SK-N-SH treated with all-trans-retinoic acid at 6 μM for 48 hours (cell line): ENCODE results near the gene NPAS3.

Source experiments
- ATAC-seq: fragments of 200-7000 bp; cut with Tn5 transposase; 3 replicates; pipeline ENCODE4 v1.9.1; 2020; ENCODE audit warnings: mild to moderate bottlenecking, moderate library complexity
- ARNTL ChIP-seq: fragments of 450-650 bp; formaldehyde crosslinking; IDR thresholded peaks from 2 replicates; pipeline ENCODE4 v1.5.0; 2020; ENCODE audit warnings: low read depth, mild to moderate bottlenecking, moderate library complexity, borderline replicate concordance
- BACH2 ChIP-seq: fragments of 250-450 bp; sonication (Bioruptor Pico); IDR thresholded peaks from 2 replicates; pipeline ENCODE4 v1.9.0; 2021; ENCODE audit warnings: mild to moderate bottlenecking, borderline replicate concordance
- CREB5 ChIP-seq: fragments of 250-450 bp; sonication (Bioruptor Pico); IDR thresholded peaks from 2 replicates; pipeline ENCODE4 v1.5.1; 2020; ENCODE audit warnings: low read depth, mild to moderate bottlenecking, moderate library complexity
- CSDC2 ChIP-seq: fragments of 250-450 bp; sonication (Bioruptor Pico); IDR thresholded peaks from 2 replicates; pipeline ENCODE4 v1.5.0; 2020; ENCODE audit warnings: mild to moderate bottlenecking, moderate library complexity
- CSRNP3 ChIP-seq: fragments of 250-450 bp; sonication (Bioruptor Pico); IDR thresholded peaks from 2 replicates; pipeline ENCODE4 v1.5.1; 2021; ENCODE audit warnings: mild to moderate bottlenecking, moderate library complexity
- ESRRG ChIP-seq: fragments of 250-450 bp; sonication (Bioruptor Pico); IDR thresholded peaks from 2 replicates; pipeline ENCODE4 v1.6.1; 2021; ENCODE audit warnings: mild to moderate bottlenecking
- GLIS3 ChIP-seq: fragments of 250-450 bp; sonication (Bioruptor Pico); IDR thresholded peaks from 2 replicates; pipeline ENCODE4 v1.5.0; 2020; ENCODE audit warnings: mild to moderate bottlenecking, moderate library complexity
- ISL1 ChIP-seq: fragments of 250-450 bp; sonication (Bioruptor Pico); IDR thresholded peaks from 2 replicates; pipeline ENCODE4 v2.1.2; 2022; ENCODE audit warnings: mild to moderate bottlenecking, moderate library complexity
- OSR1 ChIP-seq: fragments of 250-450 bp; sonication (Bioruptor Pico); IDR thresholded peaks from 2 replicates; pipeline ENCODE4 v1.8.0; 2022; ENCODE audit warnings: moderate library complexity, mild to moderate bottlenecking, inconsistent platforms
- PATZ1 ChIP-seq: fragments of 250-450 bp; sonication (Bioruptor Pico); IDR thresholded peaks from 2 replicates; pipeline ENCODE4 v1.8.0; 2020; ENCODE audit warnings: mild to moderate bottlenecking, moderate library complexity, borderline replicate concordance
- PPARA ChIP-seq: fragments of 250-450 bp; sonication (Bioruptor Pico); IDR thresholded peaks from 2 replicates; pipeline ENCODE4 v1.5.0; 2020; ENCODE audit warnings: mild to moderate bottlenecking, borderline replicate concordance
- RARB ChIP-seq: fragments of 250-450 bp; sonication (Bioruptor Pico); IDR thresholded peaks from 2 replicates; pipeline ENCODE4 v1.8.0; 2021; ENCODE audit warnings: mild to moderate bottlenecking, moderate library complexity
- SNAI2 ChIP-seq: fragments of 250-450 bp; sonication (Bioruptor Pico); IDR thresholded peaks from 2 replicates; pipeline ENCODE4 v1.5.0; 2020; ENCODE audit warnings: mild to moderate bottlenecking, moderate library complexity
- TOX ChIP-seq: fragments of 250-450 bp; sonication (Bioruptor Pico); IDR thresholded peaks from 2 replicates; pipeline ENCODE4 v1.8.0; 2021; ENCODE audit warnings: mild to moderate bottlenecking, moderate library complexity, borderline replicate concordance
- TSHZ2 ChIP-seq: fragments of 250-450 bp; sonication (Bioruptor Pico); IDR thresholded peaks from 2 replicates; pipeline ENCODE4 v1.5.0; 2020; ENCODE audit warnings: mild to moderate bottlenecking, moderate library complexity
- ZC3H10 ChIP-seq: fragments of 250-450 bp; sonication (Bioruptor Pico); IDR thresholded peaks from 2 replicates; pipeline ENCODE4 v1.5.1; 2021; ENCODE audit warnings: mild to moderate bottlenecking, moderate library complexity
- ZFP3 ChIP-seq: fragments of 250-450 bp; sonication (Bioruptor Pico); IDR thresholded peaks from 2 replicates; pipeline ENCODE4 v1.5.0; 2020; ENCODE audit warnings: mild to moderate bottlenecking, moderate library complexity
- ZFP30 ChIP-seq: fragments of 450-650 bp; formaldehyde crosslinking; IDR thresholded peaks from 2 replicates; pipeline ENCODE4 v1.5.0; 2022; ENCODE audit warnings: mild to moderate bottlenecking, moderate library complexity
- ZNF565 ChIP-seq: fragments of 450-650 bp; formaldehyde crosslinking; conservative IDR thresholded peaks from 2 replicates; pipeline ENCODE4 v1.5.0; 2020; ENCODE audit warnings: low read depth, mild to moderate bottlenecking, moderate library complexity
- ZNF70 ChIP-seq: fragments of 450-650 bp; formaldehyde crosslinking; IDR thresholded peaks from 2 replicates; pipeline ENCODE4 v1.5.0; 2020; ENCODE audit warnings: mild to moderate bottlenecking, moderate library complexity
- ZNF8 ChIP-seq: fragments of 450-650 bp; formaldehyde crosslinking; IDR thresholded peaks from 2 replicates; pipeline ENCODE4 v1.5.0; 2020; ENCODE audit warnings: mild to moderate bottlenecking, moderate library complexity

The NPAS3 gene

GRCh38 chr14:33842299-33842698 is 903.6 kb downstream of the NPAS3 start:
- TF ChIP-seq GLIS3 (no peak), CREB5 (CRISPR knock-in tag) (no peak), CSDC2 (CRISPR knock-in tag) (no peak), ISL1 (no peak), ZNF565 (no peak), ARNTL (CRISPR knock-in tag) (no peak), SNAI2 (CRISPR knock-in tag) (no peak), TOX (CRISPR knock-in tag) (no peak), ZFP30 (no peak), ZC3H10 (CRISPR knock-in tag) (no peak), ZNF70 (CRISPR knock-in tag) (no peak), ZFP3 (CRISPR knock-in tag) (no peak), OSR1 (CRISPR knock-in tag) (no peak), ZNF8 (CRISPR knock-in tag) (no peak), BACH2 (CRISPR knock-in tag) (no peak), PATZ1 (no peak), PPARA (CRISPR knock-in tag) (no peak)
- ATAC-seq: no peak

- TF ChIP-seq ISL1 (no peak), PATZ1 (no peak), CSRNP3 (CRISPR knock-in tag) (no peak), ARNTL (CRISPR knock-in tag) (no peak), TSHZ2 (CRISPR knock-in tag) (no peak), RARB (CRISPR knock-in tag) (no peak), ESRRG (CRISPR knock-in tag) (no peak), SNAI2 (CRISPR knock-in tag) (no peak), PPARA (CRISPR knock-in tag) (no peak)
- ATAC-seq: no peak
Observed at GRCh38 chr14:33844118-33844517, 905.4 kb downstream of the NPAS3 start.

- ATAC-seq: no peak
- TF ChIP-seq ZNF8 (CRISPR knock-in tag) (no peak), GLIS3 (no peak), CSRNP3 (CRISPR knock-in tag) (no peak), BACH2 (CRISPR knock-in tag) (no peak), ARNTL (CRISPR knock-in tag) (no peak), CSDC2 (CRISPR knock-in tag) (no peak), ZFP3 (CRISPR knock-in tag) (no peak)
Observed at GRCh38 chr14:33846100-33846824, 907.6 kb downstream of the NPAS3 start.
